Ishikawa (cell line): ENCODE measurements around the gene PALLD.
A peak's percentile ranks its signal among the peaks of the same experiment; 100 is the strongest.

Source experiments
- CEBPB ChIP-seq: IDR thresholded peaks from 2 replicates; pipeline ENCODE4 v1.6.1; 2012
- CREB1 ChIP-seq: IDR thresholded peaks from 2 replicates; pipeline ENCODE4 v1.6.1; 2012; ENCODE audit warnings: low read depth
- EGR1 ChIP-seq: IDR thresholded peaks from 2 replicates; pipeline ENCODE4 v1.6.1; 2012
- EP300 ChIP-seq: IDR thresholded peaks from 2 replicates; pipeline ENCODE4 v1.6.1; 2012; ENCODE audit warnings: borderline replicate concordance
- FOXM1 ChIP-seq: IDR thresholded peaks from 2 replicates; pipeline ENCODE4 v1.6.1; 2012; ENCODE audit warnings: low read depth, borderline replicate concordance
- NFIC ChIP-seq: IDR thresholded peaks from 2 replicates; pipeline ENCODE4 v1.6.1; 2012
- RAD21 ChIP-seq: IDR thresholded peaks from 2 replicates; pipeline ENCODE4 v1.6.1; 2012; ENCODE audit warnings: low read depth
- TAF1 ChIP-seq: IDR thresholded peaks from 2 replicates; pipeline ENCODE4 v1.6.1; 2012; ENCODE audit warnings: low read depth, mild to moderate bottlenecking
- TCF12 ChIP-seq: IDR thresholded peaks from 2 replicates; pipeline ENCODE4 v1.6.1; 2012; ENCODE audit warnings: low read depth
- TEAD4 ChIP-seq: IDR thresholded peaks from 2 replicates; pipeline ENCODE4 v1.6.1; 2012
- USF1 ChIP-seq: IDR thresholded peaks from 2 replicates; pipeline ENCODE4 v1.6.1; 2012
- YY1 ChIP-seq: IDR thresholded peaks from 2 replicates; pipeline ENCODE4 v1.6.1; 2012; ENCODE audit warnings: low read depth
- ZBTB7A ChIP-seq: IDR thresholded peaks from 2 replicates; pipeline ENCODE4 v1.6.1; 2012; ENCODE audit warnings: low read depth
- TF ChIP-seq, protein P1 (sequence below): IDR thresholded peaks from 2 replicates; pipeline ENCODE4 v1.6.1; 2012
- TF ChIP-seq, protein P2 (sequence below): IDR thresholded peaks from 2 replicates; pipeline ENCODE4 v1.6.1; 2012; ENCODE audit warnings: low read depth, mild to moderate bottlenecking

PALLD gene

DNA sequence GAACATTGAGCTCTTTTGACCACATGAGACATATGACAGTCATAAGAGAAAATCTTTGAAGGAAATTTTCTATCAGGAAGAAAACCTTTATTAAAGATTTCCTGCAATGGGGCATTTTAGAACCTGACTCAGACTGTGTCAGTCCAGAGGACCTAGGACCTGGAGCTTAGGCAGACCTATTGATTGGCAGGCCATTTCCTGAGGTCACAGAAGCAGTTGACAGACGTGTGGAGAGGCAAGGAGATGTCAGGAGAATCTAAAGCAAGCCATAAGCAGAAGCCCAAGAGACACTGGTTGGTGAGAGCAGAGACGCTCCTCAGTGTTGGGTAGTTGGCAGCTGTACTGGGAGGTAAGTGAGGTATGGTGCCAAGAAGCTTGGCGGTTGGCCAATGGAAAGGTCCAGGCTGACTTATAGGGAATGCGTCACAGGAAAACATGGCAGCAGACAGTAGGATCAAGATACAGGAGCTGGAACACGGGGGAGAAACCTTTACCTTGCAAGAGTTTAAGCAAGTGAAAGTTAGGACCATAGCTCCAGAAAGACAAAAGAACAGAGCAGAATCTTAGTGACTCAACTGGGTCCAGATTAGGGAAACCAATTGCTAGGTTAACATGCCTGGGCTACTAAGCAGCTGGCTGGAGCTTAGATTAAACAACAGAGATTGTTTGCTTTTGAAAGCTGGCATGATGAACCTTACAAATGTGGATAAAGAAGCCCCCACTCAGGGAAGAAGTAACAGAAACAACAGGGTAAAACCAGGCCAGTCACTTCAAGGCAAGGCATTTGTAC lies 18.6 kb downstream of the PALLD start:
- TF ChIP-seq ZBTB7A (no peak), TAF1 (no peak), NFIC (peak; percentile 81), USF1 (no peak), YY1 (peak; percentile 49; the same call in 1 of the 2 replicates), RAD21 (no peak), TCF12 (no peak), TEAD4 (no peak), EP300 (no peak), EGR1 (no peak)
- TF ChIP-seq, protein P1, sequence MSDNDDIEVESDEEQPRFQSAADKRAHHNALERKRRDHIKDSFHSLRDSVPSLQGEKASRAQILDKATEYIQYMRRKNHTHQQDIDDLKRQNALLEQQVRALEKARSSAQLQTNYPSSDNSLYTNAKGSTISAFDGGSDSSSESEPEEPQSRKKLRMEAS: no peak

GRCh38 chr4:168516841-168517240 lies 20.0 kb downstream of the PALLD start:
- no peak for TF ChIP-seq RAD21
- TF ChIP-seq EP300: no peak
- TF ChIP-seq YY1: no peak

GRCh38 chr4:168519576-168519975 lies 22.7 kb downstream of the PALLD start:
- TF ChIP-seq TEAD4 (no peak), EP300 (no peak), EGR1 (no peak), YY1 (no peak), CEBPB (no peak), USF1 (no peak), TCF12 (no peak), CREB1 (no peak), RAD21 (no peak), NFIC (no peak), ZBTB7A (no peak), TAF1 (no peak), FOXM1 (no peak)
- TF ChIP-seq, protein P2, sequence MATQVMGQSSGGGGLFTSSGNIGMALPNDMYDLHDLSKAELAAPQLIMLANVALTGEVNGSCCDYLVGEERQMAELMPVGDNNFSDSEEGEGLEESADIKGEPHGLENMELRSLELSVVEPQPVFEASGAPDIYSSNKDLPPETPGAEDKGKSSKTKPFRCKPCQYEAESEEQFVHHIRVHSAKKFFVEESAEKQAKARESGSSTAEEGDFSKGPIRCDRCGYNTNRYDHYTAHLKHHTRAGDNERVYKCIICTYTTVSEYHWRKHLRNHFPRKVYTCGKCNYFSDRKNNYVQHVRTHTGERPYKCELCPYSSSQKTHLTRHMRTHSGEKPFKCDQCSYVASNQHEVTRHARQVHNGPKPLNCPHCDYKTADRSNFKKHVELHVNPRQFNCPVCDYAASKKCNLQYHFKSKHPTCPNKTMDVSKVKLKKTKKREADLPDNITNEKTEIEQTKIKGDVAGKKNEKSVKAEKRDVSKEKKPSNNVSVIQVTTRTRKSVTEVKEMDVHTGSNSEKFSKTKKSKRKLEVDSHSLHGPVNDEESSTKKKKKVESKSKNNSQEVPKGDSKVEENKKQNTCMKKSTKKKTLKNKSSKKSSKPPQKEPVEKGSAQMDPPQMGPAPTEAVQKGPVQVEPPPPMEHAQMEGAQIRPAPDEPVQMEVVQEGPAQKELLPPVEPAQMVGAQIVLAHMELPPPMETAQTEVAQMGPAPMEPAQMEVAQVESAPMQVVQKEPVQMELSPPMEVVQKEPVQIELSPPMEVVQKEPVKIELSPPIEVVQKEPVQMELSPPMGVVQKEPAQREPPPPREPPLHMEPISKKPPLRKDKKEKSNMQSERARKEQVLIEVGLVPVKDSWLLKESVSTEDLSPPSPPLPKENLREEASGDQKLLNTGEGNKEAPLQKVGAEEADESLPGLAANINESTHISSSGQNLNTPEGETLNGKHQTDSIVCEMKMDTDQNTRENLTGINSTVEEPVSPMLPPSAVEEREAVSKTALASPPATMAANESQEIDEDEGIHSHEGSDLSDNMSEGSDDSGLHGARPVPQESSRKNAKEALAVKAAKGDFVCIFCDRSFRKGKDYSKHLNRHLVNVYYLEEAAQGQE: no peak
- TF ChIP-seq, protein P1: no peak

GRCh38 chr4:168521721-168522120 lies 24.9 kb downstream of the PALLD start:
- TF ChIP-seq TAF1: no peak
- TF ChIP-seq, protein P1: no peak
- no peak for TF ChIP-seq EP300
- TF ChIP-seq YY1: no peak
- TF ChIP-seq CEBPB: no peak
- TF ChIP-seq TEAD4: no peak
- no peak for TF ChIP-seq NFIC
- TF ChIP-seq RAD21: no peak
- TF ChIP-seq EGR1: no peak
- TF ChIP-seq TCF12: no peak
- TF ChIP-seq, protein P2: no peak

GRCh38 chr4:168522356-168522755 lies 25.5 kb downstream of the PALLD start:
- TF ChIP-seq TAF1: no peak
- TF ChIP-seq, protein P1: no peak
- TF ChIP-seq, protein P2: no peak
